Keratinocyte (primary cell): ENCODE data around the gene SLC25A2.

ENCODE experiments used
- EZH2 ChIP-seq: IDR thresholded peaks from one replicate; pipeline ENCODE4 v1.6.1; 2012; ENCODE audit warnings: inconsistent platforms, mild to moderate bottlenecking, low read length, moderate library complexity
- TF ChIP-seq, protein P1 (sequence below), 3 experiments: IDR thresholded peaks in 1 of 3; conservative IDR thresholded peaks in 1 of 3; optimal IDR thresholded peaks in 1 of 3; 2 replicates in 2 of 3; 3 replicates in 1 of 3; pipeline versions ENCODE3 to v1.5.1; 2011; ENCODE audit warnings: low read length in 3 of 3, mild to moderate bottlenecking in 3 of 3, moderate library complexity in 2 of 3, control low read depth in 1 of 3, inconsistent platforms in 1 of 3; ENCODE audit not compliant: insufficient read depth in 2 of 3; ENCODE audit errors: extremely low read depth in 1 of 3

DNA sequence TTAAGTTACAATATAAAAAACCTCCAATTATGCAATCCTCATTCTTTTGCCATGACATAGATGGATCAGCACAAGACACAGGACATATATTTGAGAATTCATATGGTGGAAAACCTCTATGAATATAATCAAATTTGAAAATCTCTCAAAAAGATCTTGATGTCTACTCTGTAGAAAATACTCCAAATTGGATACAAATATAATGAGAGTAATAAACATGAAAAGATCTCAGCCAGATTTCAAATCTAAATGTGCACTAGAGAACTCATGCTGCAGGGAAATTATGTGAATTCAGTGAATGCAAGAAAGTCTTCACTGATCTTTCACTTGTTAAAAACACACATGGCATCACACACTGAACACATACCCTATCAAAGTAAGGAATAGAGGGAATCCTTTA lies 44.9 kb downstream of the SLC25A2 start:
- TF ChIP-seq, protein P1, sequence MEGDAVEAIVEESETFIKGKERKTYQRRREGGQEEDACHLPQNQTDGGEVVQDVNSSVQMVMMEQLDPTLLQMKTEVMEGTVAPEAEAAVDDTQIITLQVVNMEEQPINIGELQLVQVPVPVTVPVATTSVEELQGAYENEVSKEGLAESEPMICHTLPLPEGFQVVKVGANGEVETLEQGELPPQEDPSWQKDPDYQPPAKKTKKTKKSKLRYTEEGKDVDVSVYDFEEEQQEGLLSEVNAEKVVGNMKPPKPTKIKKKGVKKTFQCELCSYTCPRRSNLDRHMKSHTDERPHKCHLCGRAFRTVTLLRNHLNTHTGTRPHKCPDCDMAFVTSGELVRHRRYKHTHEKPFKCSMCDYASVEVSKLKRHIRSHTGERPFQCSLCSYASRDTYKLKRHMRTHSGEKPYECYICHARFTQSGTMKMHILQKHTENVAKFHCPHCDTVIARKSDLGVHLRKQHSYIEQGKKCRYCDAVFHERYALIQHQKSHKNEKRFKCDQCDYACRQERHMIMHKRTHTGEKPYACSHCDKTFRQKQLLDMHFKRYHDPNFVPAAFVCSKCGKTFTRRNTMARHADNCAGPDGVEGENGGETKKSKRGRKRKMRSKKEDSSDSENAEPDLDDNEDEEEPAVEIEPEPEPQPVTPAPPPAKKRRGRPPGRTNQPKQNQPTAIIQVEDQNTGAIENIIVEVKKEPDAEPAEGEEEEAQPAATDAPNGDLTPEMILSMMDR (optimal IDR thresholded peaks at IDR 0.05 in 1 of 3, IDR thresholded peaks at IDR 0.05 in 1 of 3, conservative IDR thresholded peaks at IDR 0.05 in 1 of 3; ENCODE audit: extremely low read depth in 1 of 3, insufficient read depth in 2 of 3, low read length in 3 of 3) = no peak
- no peak for TF ChIP-seq EZH2
